ENCODE measurements around the gene NCEH1. TPM values are rescaled to one million over a fixed set of nuclear protein-coding genes. Genes with fewer than 3 reads are reported as not detected.
A peak's percentile ranks its signal among the peaks of the same experiment; 100 is the strongest.

NCEH1 gene
- total RNA-seq, 1 experiment from 2014 or later, result 11.5 TPM

- H3K9me3 ChIP-seq (ENCODE audit: control insufficient read depth in 1 of 2, insufficient read depth in 1 of 2, low read depth in 1 of 2, low read length in 2 of 2), result no peaks in the 10 kb centered on the region
- H2AFZ ChIP-seq (ENCODE audit: low read depth, low read length, poor library complexity, severe bottlenecking), result no peak overlapping the region
- peak overlapping the region; percentile 83 to 92 for H3K4me3 ChIP-seq (replicated peaks in 1 of 2; ENCODE audit: low read depth in 1 of 2, low read length in 2 of 2)
- H3K4me1 ChIP-seq (ENCODE audit: control insufficient read depth in 1 of 2, insufficient read depth in 2 of 2, low read length in 2 of 2), result peaks cover 21 to 48% of the 10 kb centered on the region in 2 experiments
- H3K36me3 ChIP-seq (ENCODE audit: control insufficient read depth in 1 of 2, insufficient read depth in 2 of 2, low read length in 2 of 2), result peaks cover 9 to 26% of the 10 kb centered on the region in 2 experiments
- no TSS peak for BruUV-seq (replicated peaks)
- H3K27ac ChIP-seq (ENCODE audit: low read depth, low read length), result peak overlapping the region; percentile 71
- H3K9ac ChIP-seq (ENCODE audit: low read length), result peak overlapping the region; percentile 96
- no peaks in the 10 kb centered on the region for H3K27me3 ChIP-seq (ENCODE audit: insufficient read depth, low read length)
- intact Hi-C loops (cut with micrococcal nuclease), result loop anchor here (2.0 kb wide), 1 partner anchor 76 kb away; no protein-coding TSS in a partner anchor
- ATAC-seq, result peak; percentile 10; the same call in 1 of the 2 replicates
- no peak for DNase-seq (ENCODE audit: low read depth, low spot score)
- CTCF ChIA-PET, result interaction anchor here (1.3 to 2.3 kb wide), 2 partner anchors 78 to 290 kb away, joined by 4 to 11 read pairs; no protein-coding TSS in a partner anchor
- TF ChIP-seq CBX3 (IDR thresholded peaks at IDR 0.05; ENCODE audit: low read depth) (0 out of 2 replicates have a peak, but pooled peaks have one; percentile 4), POLR2AphosphoS5 (IDR thresholded peaks at IDR 0.05; ENCODE audit: low read depth, low read length) (no peak)
- peaks cover 3% of the 10 kb centered on the region; the same call in 1 of the 2 replicates for H4K20me1 ChIP-seq (ENCODE audit: insufficient read depth)
- peak overlapping the region; percentile 68 for H3K4me2 ChIP-seq (ENCODE audit: low read length)
- H3K79me2 ChIP-seq (ENCODE audit: insufficient read depth, low read length), result peaks cover 56% of the 10 kb centered on the region
- POLR2A ChIA-PET, result interaction anchor here (1.1 kb wide), 1 partner anchor 52 kb away, joined by 4 read pairs; no protein-coding TSS in a partner anchor
- RAD21 ChIA-PET (ENCODE audit: low non-redundant PET in 1 of 2, low total read pairs in 2 of 2, uncharacterized antibody in 2 of 2, unreplicated experiment in 2 of 2), result no interaction called here
- H3K9me2 ChIP-seq (ENCODE audit: insufficient read depth), result no peaks in the 10 kb centered on the region
Observed at GRCh38 chr3:172751175-172751704, 40.4 kb upstream of the NCEH1 start.

GRCh38 chr3:172750368-172751174, 39.7 kb upstream of the NCEH1 start, which contains the start of gene ECT2:
TSS of gene ECT2 (plus strand) at chr3:172750726. CDS start at chr3:172754531, 3,805 bp downstream.
- Histone ChIP-seq H3K4me1 (ENCODE audit: control insufficient read depth in 1 of 2, insufficient read depth in 2 of 2, low read length in 2 of 2) (peaks cover 21 to 49% of the 10 kb centered on the region in 2 experiments), H3K27ac (ENCODE audit: low read depth, low read length) (peak within 1 kb of the TSS; percentile 71), H3K36me3 (ENCODE audit: control insufficient read depth in 1 of 2, insufficient read depth in 2 of 2, low read length in 2 of 2) (peaks cover 3 to 20% of the 10 kb centered on the region in 2 experiments; a peak in 2 of 4 replicates), H3K79me2 (ENCODE audit: insufficient read depth, low read length) (peaks cover 49% of the 10 kb centered on the region), H3K4me3 (replicated peaks in 1 of 2; ENCODE audit: low read depth in 1 of 2, low read length in 2 of 2) (peak within 1 kb of the TSS; percentile 83 to 92), H4K20me1 (ENCODE audit: insufficient read depth) (no peaks in the 10 kb centered on the region; the same call in 1 of the 2 replicates), H3K9me2 (ENCODE audit: insufficient read depth) (no peaks in the 10 kb centered on the region), H3K4me2 (ENCODE audit: low read length) (peak within 1 kb of the TSS; percentile 68), H3K27me3 (ENCODE audit: insufficient read depth, low read length) (no peaks in the 10 kb centered on the region), H3K9ac (ENCODE audit: low read length) (peak within 1 kb of the TSS; percentile 96), H3K9me3 (ENCODE audit: control insufficient read depth in 1 of 2, insufficient read depth in 1 of 2, low read depth in 1 of 2, low read length in 2 of 2) (no peaks in the 10 kb centered on the region), H2AFZ (ENCODE audit: low read depth, low read length, poor library complexity, severe bottlenecking) (peak within 1 kb of the TSS; percentile 0)
- DNase-seq (ENCODE audit: low read depth, low spot score) (peak; percentile 100), ATAC-seq (peak; percentile 96)
- ChIA-PET CTCF (interaction anchor here (0.8 to 2.3 kb wide), 4 partner anchors 20 to 289 kb away, joined by 3 to 11 read pairs (median 4); no protein-coding TSS in a partner anchor), POLR2A (interaction anchor here (0.6 to 2.1 kb wide), 6 partner anchors 10 to 78 kb away, joined by 3 to 5 read pairs (median 4); no protein-coding TSS in a partner anchor), RAD21 (ENCODE audit: low non-redundant PET in 1 of 2, low total read pairs in 2 of 2, uncharacterized antibody in 2 of 2, unreplicated experiment in 2 of 2) (no interaction called here)
- TSS peak; percentile 63 for BruUV-seq (replicated peaks)
- TF ChIP-seq POLR2A (IDR thresholded peaks at IDR 0.05; ENCODE audit: borderline replicate concordance, extremely low read depth, insufficient read depth, insufficient read length), result no peak
- peak; percentile 52 for TF ChIP-seq RAD21 (IDR thresholded peaks at IDR 0.05; ENCODE audit: low read depth)
- TF ChIP-seq, protein P1, sequence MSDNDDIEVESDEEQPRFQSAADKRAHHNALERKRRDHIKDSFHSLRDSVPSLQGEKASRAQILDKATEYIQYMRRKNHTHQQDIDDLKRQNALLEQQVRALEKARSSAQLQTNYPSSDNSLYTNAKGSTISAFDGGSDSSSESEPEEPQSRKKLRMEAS (IDR thresholded peaks at IDR 0.05), result peak; percentile 85
- TF ChIP-seq FOSL1 (IDR thresholded peaks at IDR 0.05; ENCODE audit: low read depth), result no peak
- TF ChIP-seq YY1 (IDR thresholded peaks at IDR 0.05; ENCODE audit: extremely low read depth, insufficient replicate concordance, low read depth, low read length), result peak; percentile 64
- TF ChIP-seq, protein P2, sequence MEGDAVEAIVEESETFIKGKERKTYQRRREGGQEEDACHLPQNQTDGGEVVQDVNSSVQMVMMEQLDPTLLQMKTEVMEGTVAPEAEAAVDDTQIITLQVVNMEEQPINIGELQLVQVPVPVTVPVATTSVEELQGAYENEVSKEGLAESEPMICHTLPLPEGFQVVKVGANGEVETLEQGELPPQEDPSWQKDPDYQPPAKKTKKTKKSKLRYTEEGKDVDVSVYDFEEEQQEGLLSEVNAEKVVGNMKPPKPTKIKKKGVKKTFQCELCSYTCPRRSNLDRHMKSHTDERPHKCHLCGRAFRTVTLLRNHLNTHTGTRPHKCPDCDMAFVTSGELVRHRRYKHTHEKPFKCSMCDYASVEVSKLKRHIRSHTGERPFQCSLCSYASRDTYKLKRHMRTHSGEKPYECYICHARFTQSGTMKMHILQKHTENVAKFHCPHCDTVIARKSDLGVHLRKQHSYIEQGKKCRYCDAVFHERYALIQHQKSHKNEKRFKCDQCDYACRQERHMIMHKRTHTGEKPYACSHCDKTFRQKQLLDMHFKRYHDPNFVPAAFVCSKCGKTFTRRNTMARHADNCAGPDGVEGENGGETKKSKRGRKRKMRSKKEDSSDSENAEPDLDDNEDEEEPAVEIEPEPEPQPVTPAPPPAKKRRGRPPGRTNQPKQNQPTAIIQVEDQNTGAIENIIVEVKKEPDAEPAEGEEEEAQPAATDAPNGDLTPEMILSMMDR (IDR thresholded peaks at IDR 0.05 in 2 of 3, conservative IDR thresholded peaks at IDR 0.05 in 1 of 3; ENCODE audit: borderline replicate concordance in 1 of 3, insufficient read depth in 1 of 3, low read depth in 2 of 3, low read length in 2 of 3), result peak; percentile 46 to 64 (median 62); a peak in 5 of 6 replicates
- TF ChIP-seq EZH2phosphoT487 (IDR thresholded peaks at IDR 0.05; ENCODE audit: borderline replicate concordance), result no peak
- TF ChIP-seq ZFX (IDR thresholded peaks at IDR 0.05), result peak; percentile 33; the same call in 1 of the 2 replicates
- TF ChIP-seq CBX3 (IDR thresholded peaks at IDR 0.05; ENCODE audit: low read depth), result peak; percentile 81; the same call in 1 of the 2 replicates
- TF ChIP-seq SIN3A (IDR thresholded peaks at IDR 0.05; ENCODE audit: low read depth), result peak; percentile 36; the same call in 1 of the 2 replicates
- TF ChIP-seq SRF (IDR thresholded peaks at IDR 0.05; ENCODE audit: low read depth), result peak; percentile 71; the same call in 1 of the 2 replicates
- TF ChIP-seq SP1 (IDR thresholded peaks at IDR 0.05; ENCODE audit: low read depth), result peak; percentile 93
- TF ChIP-seq POLR2AphosphoS5 (IDR thresholded peaks at IDR 0.05; ENCODE audit: low read depth, low read length), result peak; percentile 80
- intact Hi-C loops (cut with micrococcal nuclease), result loop anchor here (2.0 kb wide), 1 partner anchor 76 kb away; no protein-coding TSS in a partner anchor

Data from HCT116 (cell line).